Ascending aorta (tissue), 2 donors: ENCODE data around the gene APBB2. TPM values are rescaled to one million over a fixed set of nuclear protein-coding genes. Genes with fewer than 3 reads are reported as not detected.

Experiments used
- DNase-seq, 2 donors: peaks; one replicate each; pipeline ENCODE4 v3.0.0-alpha.2; 2019; ENCODE audit warnings: low spot score in 2 of 2
- H3K27ac ChIP-seq, 2 donors: fragments of 200-600 bp; sonication (generic); one replicate each; pipeline ENCODE4 v1.5.1; 2016 to 2017; ENCODE audit warnings: mild to moderate bottlenecking in 1 of 2
- H3K27me3 ChIP-seq: fragments of 200-600 bp; sonication (generic); one replicate; pipeline ENCODE4 v1.5.1; 2017
- H3K36me3 ChIP-seq, 2 donors: fragments of 200-600 bp; sonication (generic); one replicate each; pipeline ENCODE4 v1.5.1; 2016
- H3K4me1 ChIP-seq, 2 donors: fragments of 200-600 bp; sonication (generic); one replicate each; pipeline ENCODE4 v1.5.1; 2016 to 2017; ENCODE audit warnings: mild to moderate bottlenecking in 1 of 2
- H3K4me3 ChIP-seq, 2 donors: fragments of 200-600 bp; sonication (generic); one replicate each; pipeline ENCODE4 v1.5.1; 2016 to 2017; ENCODE audit warnings: mild to moderate bottlenecking in 1 of 2
- H3K9me3 ChIP-seq, 2 donors: fragments of 200-600 bp; sonication (generic); one replicate each; pipeline ENCODE4 v1.5.1; 2016
- intact Hi-C: fragments of 100-400 bp; cut with DNase I; formaldehyde crosslinking; loops from one replicate; pipeline ENCODE4 v1.15.1; 2023
- total RNA-seq: library from RNA; depleted of rRNA; stranded (reverse); fragments of >200 nt; gene quantifications from one replicate; pipeline ENCODE4 v1.1.0, GENCODE V29; 2016
- TF ChIP-seq, protein P1 (sequence below), 3 experiments: fragments of 200-600 bp in 2 of 3; fragments of 450-650 bp in 1 of 3; sonication (generic) in 2 of 3; IDR thresholded peaks; one replicate each; pipeline ENCODE4 v1.5.1; 2016 to 2019; ENCODE audit warnings: antibody characterized with exemption in 3 of 3, mild to moderate bottlenecking in 1 of 3, moderate library complexity in 1 of 3

APBB2 gene
- total RNA-seq, 1 donor from 2014 or later = 51.4 TPM

GRCh38 chr4:41028392-41029076 is 185.8 kb downstream of the APBB2 start:
- no peak overlapping the region for H3K4me3 ChIP-seq
- TF ChIP-seq, protein P1, sequence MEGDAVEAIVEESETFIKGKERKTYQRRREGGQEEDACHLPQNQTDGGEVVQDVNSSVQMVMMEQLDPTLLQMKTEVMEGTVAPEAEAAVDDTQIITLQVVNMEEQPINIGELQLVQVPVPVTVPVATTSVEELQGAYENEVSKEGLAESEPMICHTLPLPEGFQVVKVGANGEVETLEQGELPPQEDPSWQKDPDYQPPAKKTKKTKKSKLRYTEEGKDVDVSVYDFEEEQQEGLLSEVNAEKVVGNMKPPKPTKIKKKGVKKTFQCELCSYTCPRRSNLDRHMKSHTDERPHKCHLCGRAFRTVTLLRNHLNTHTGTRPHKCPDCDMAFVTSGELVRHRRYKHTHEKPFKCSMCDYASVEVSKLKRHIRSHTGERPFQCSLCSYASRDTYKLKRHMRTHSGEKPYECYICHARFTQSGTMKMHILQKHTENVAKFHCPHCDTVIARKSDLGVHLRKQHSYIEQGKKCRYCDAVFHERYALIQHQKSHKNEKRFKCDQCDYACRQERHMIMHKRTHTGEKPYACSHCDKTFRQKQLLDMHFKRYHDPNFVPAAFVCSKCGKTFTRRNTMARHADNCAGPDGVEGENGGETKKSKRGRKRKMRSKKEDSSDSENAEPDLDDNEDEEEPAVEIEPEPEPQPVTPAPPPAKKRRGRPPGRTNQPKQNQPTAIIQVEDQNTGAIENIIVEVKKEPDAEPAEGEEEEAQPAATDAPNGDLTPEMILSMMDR (IDR thresholded peaks at IDR 0.05) = no peak
- DNase-seq = no peak
- intact Hi-C loops = no loop called here
- no peaks in the 10 kb centered on the region for H3K27me3 ChIP-seq
- peaks cover 0 to 7% of the 10 kb centered on the region in 2 donors for H3K4me1 ChIP-seq
- no peaks in the 10 kb centered on the region for H3K36me3 ChIP-seq
- H3K9me3 ChIP-seq = peaks cover 8 to 22% of the 10 kb centered on the region in 2 donors
- H3K27ac ChIP-seq = peak overlapping the region; percentile 69 to 72

DNA sequence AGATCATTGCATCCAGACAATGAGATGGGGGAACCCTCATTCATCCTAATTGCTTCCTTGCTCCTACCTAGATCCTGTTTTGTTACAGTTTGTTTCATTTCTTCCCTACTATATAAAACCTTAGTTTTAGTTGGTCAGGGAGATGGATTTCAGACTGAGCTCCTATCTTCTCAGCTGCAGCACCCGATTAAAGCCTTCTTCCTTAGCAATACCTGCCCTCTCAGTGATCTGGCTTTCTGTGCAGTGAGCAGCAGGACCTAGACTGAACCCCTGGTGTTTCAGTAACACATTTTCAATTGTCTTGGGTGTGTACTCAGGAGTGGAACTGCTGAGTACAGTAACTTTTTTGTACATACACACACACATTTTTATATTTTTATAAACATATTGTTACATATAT is 187.4 kb downstream of the APBB2 start:
- TF ChIP-seq, protein P1 (IDR thresholded peaks at IDR 0.05) = no peak
- peaks cover 8 to 22% of the 10 kb centered on the region in 2 donors for H3K9me3 ChIP-seq
- no peak for DNase-seq
- H3K36me3 ChIP-seq = no peaks in the 10 kb centered on the region
- intact Hi-C loops = no loop called here
- peaks cover 0 to 7% of the 10 kb centered on the region in 2 donors for H3K4me1 ChIP-seq
- H3K27me3 ChIP-seq = no peaks in the 10 kb centered on the region
- H3K27ac ChIP-seq = no peak overlapping the region
- H3K4me3 ChIP-seq = no peak overlapping the region

DNA sequence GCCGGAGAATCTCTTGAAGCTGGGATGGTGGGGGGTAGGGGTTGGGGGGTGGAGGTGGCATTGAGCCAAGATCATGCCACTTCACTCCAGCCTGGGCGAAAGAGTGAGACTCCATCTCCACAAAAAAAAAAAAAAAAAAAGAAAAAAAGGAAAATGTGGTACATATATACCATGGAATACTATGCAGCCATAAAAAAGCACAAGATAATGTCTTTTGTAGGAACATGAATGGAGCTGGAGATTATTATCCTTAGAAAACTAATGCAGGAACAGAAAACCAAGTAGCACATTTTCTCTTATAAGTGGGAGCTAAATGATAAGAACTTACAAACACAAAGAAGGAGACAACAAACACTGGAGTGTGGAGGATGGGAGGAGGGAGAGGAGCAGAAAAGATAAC is 188.5 kb downstream of the APBB2 start:
- peaks cover 0 to 7% of the 10 kb centered on the region in 2 donors for H3K4me1 ChIP-seq
- intact Hi-C loops = no loop called here
- TF ChIP-seq, protein P1 (IDR thresholded peaks at IDR 0.05) = no peak
- no peak for DNase-seq
- H3K36me3 ChIP-seq = no peaks in the 10 kb centered on the region
- H3K27me3 ChIP-seq = no peaks in the 10 kb centered on the region
- peaks cover 8 to 22% of the 10 kb centered on the region in 2 donors for H3K9me3 ChIP-seq
- H3K4me3 ChIP-seq = no peak overlapping the region
- H3K27ac ChIP-seq = no peak overlapping the region

DNA sequence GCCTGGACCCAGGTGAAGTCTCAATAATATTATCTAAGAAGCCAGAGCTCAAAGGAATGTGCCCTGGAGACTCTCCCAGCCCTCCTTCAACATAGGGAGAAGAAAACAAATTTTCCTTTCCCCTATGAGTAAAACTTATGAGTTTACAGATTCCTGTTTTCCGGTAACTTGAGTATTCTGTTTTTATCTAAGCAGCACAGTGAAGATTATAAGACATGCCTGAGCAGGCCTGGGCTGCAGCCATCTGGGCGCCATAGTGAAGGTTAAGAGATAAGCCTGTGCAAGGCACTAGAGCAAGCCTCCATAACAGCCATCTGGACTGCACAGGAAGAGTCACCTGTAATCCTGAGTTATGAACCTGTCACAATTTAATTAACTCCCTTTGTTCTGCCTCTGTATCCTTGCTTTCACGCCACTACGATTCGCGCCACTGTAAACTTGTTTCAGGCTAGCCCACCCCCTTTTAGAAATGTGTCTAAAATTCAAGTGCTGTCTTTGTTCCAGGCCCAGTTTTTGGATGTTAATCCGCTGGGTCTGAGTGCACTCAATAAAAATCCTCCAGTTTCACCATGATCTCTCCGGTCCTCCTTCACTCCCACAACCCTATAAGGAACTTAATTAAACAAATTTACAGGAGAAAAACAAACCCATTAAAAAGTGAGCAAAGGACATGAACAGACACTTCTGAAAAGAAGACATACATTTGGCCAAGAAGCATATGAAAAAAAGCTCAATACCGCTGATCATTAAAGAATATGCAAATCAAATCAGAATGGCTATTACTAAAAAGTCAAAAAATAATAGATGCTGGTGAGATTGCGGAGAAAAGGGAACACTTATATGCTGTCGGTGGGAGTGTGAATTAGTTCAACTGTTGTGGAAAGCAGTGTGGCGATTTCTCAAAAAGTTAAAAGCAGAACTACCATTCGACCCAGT is 189.5 kb downstream of the APBB2 start:
- TF ChIP-seq, protein P1 (IDR thresholded peaks at IDR 0.05) = no peak
- H3K4me3 ChIP-seq = no peak overlapping the region
- intact Hi-C loops = no loop called here
- H3K4me1 ChIP-seq = peaks cover 0 to 7% of the 10 kb centered on the region in 2 donors
- H3K27ac ChIP-seq = no peak overlapping the region
- DNase-seq = no peak
- H3K36me3 ChIP-seq = no peaks in the 10 kb centered on the region
- H3K9me3 ChIP-seq = peaks cover 8 to 22% of the 10 kb centered on the region in 2 donors
- no peaks in the 10 kb centered on the region for H3K27me3 ChIP-seq

DNA sequence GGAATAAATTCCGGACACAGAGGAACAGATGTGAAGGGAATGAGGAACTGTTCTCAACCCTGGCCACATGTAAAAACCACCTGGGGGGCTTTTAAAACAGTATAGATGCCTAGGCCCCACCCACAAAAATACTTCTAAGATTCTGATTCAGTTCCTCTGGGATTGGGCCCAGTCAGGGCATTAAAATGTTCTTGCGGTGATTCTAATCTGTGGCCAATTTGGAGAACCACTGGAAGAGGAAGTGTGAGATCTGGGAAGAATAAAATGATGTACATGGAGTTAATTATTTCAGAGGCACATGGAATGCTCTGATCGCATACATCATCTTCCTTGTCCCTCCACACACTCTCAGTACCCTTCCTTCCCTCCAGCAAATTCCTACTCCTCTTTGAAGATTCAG is 192.2 kb downstream of the APBB2 start:
- Histone ChIP-seq H3K4me3 (no peak overlapping the region), H3K27me3 (no peaks in the 10 kb centered on the region), H3K36me3 (no peaks in the 10 kb centered on the region), H3K27ac (no peak overlapping the region), H3K9me3 (peaks cover 8 to 22% of the 10 kb centered on the region in 2 donors), H3K4me1 (no peaks in the 10 kb centered on the region)
- intact Hi-C loops = no loop called here
- DNase-seq = no peak
- TF ChIP-seq, protein P1 (IDR thresholded peaks at IDR 0.05) = no peak
